Astrocyte (in vitro differentiated cells and primary cell): ENCODE data around the gene TEC. TPM values are rescaled to one million over a fixed set of nuclear protein-coding genes. Genes with fewer than 3 reads are reported as not detected.

Experiments
- DNase-seq: peaks from one replicate; pipeline ENCODE4 v3.0.0-alpha.2; 2010; ENCODE audit warnings: low read depth
- FAIRE-seq: peaks from 2 replicates; lab custom pipeline; 2011; peaks lifted over from hg19 to GRCh38; lab: Jason Lieb, UNC
- H2AFZ ChIP-seq: 2 replicates; pipeline ENCODE4 v1.6.0; 2012; ENCODE audit warnings: low read depth, low read length, inconsistent platforms
- H3K27ac ChIP-seq: 2 replicates; pipeline ENCODE4 v1.5.1; 2011; ENCODE audit warnings: low read depth, low read length, inconsistent platforms
- H3K27me3 ChIP-seq: 2 replicates; pipeline ENCODE4 v1.6.0; 2011; ENCODE audit warnings: low read length, inconsistent platforms; ENCODE audit not compliant: insufficient read depth
- H3K36me3 ChIP-seq: 2 replicates; pipeline ENCODE4 v1.5.1; 2011; ENCODE audit warnings: low read length, inconsistent platforms; ENCODE audit not compliant: insufficient read depth
- H3K4me1 ChIP-seq: 2 replicates; pipeline ENCODE4 v1.5.1; 2011; ENCODE audit warnings: low read length, inconsistent platforms; ENCODE audit not compliant: insufficient read depth
- H3K4me2 ChIP-seq: 2 replicates; pipeline ENCODE4 v1.6.0; 2012; ENCODE audit warnings: low read length, inconsistent platforms
- H3K4me3 ChIP-seq: 2 replicates; pipeline ENCODE4 v1.5.1; 2011; ENCODE audit warnings: low read depth, mild to moderate bottlenecking, low read length, inconsistent platforms; ENCODE audit not compliant: insufficient read depth
- H3K79me2 ChIP-seq: 2 replicates; pipeline ENCODE4 v1.6.0; 2012; ENCODE audit warnings: mild to moderate bottlenecking, low read length, inconsistent platforms; ENCODE audit not compliant: insufficient read depth
- H3K9ac ChIP-seq: 2 replicates; pipeline ENCODE4 v1.6.0; 2012; ENCODE audit warnings: mild to moderate bottlenecking, low read length, inconsistent platforms
- H3K9me3 ChIP-seq: 2 replicates; pipeline ENCODE4 v1.5.1; 2012; ENCODE audit warnings: low read depth, mild to moderate bottlenecking, low read length, inconsistent platforms; ENCODE audit not compliant: insufficient read depth
- H4K20me1 ChIP-seq: 2 replicates; pipeline ENCODE4 v1.6.0; 2012; ENCODE audit warnings: low read length, inconsistent platforms; ENCODE audit not compliant: insufficient read depth
- H3K27ac Mint-ChIP-seq: one replicate; pipeline ENCODE4 v1.8.0; 2021; ENCODE audit warnings: mild to moderate bottlenecking, mixed read lengths; ENCODE audit not compliant: unreplicated experiment
- H3K27me3 Mint-ChIP-seq: one replicate; pipeline ENCODE4 v1.8.0; 2021; ENCODE audit warnings: low read depth, mixed read lengths; ENCODE audit not compliant: unreplicated experiment
- H3K36me3 Mint-ChIP-seq: one replicate; pipeline ENCODE4 v1.8.0; 2021; ENCODE audit warnings: low read depth, mixed read lengths; ENCODE audit not compliant: unreplicated experiment
- H3K4me1 Mint-ChIP-seq: one replicate; pipeline ENCODE4 v1.8.0; 2021; ENCODE audit warnings: low read depth, mixed read lengths; ENCODE audit not compliant: unreplicated experiment
- H3K4me3 Mint-ChIP-seq: one replicate; pipeline ENCODE4 v1.8.0; 2021; ENCODE audit warnings: mild to moderate bottlenecking, moderate library complexity, mixed read lengths; ENCODE audit not compliant: unreplicated experiment
- H3K9me3 Mint-ChIP-seq: one replicate; pipeline ENCODE4 v1.8.0; 2021; ENCODE audit warnings: mild to moderate bottlenecking, mixed read lengths; ENCODE audit not compliant: unreplicated experiment
- CTCF ChIP-seq: IDR thresholded peaks from 2 replicates; pipeline ENCODE4 v1.5.1; 2011; ENCODE audit warnings: low read depth, mild to moderate bottlenecking, inconsistent platforms, low read length, moderate library complexity; ENCODE audit not compliant: insufficient read depth
- EZH2 ChIP-seq: IDR thresholded peaks from 2 replicates; pipeline ENCODE4 v1.6.1; 2012; ENCODE audit warnings: mild to moderate bottlenecking, low read length, inconsistent platforms; ENCODE audit not compliant: insufficient read depth
- total RNA-seq: library from RNA; stranded (reverse); gene quantifications from 2 replicates; pipeline ENCODE4 v1.2.1, GENCODE V29; 2021

Gene TEC
- total RNA-seq, 1 donor from 2014 or later, result 0.61 TPM

GRCh38 chr4:48119646-48120045 lies 150.0 kb downstream of the TEC start:
- H3K4me2 ChIP-seq, result no peak overlapping the region
- DNase-seq (no peak), FAIRE-seq (no peak)
- peaks cover 3% of the 10 kb centered on the region for H3K9me3 Mint-ChIP-seq
- H2AFZ ChIP-seq, result no peak overlapping the region
- H3K36me3 Mint-ChIP-seq, result no peaks in the 10 kb centered on the region
- no peaks in the 10 kb centered on the region for H3K27me3 ChIP-seq
- H3K9me3 ChIP-seq, result no peaks in the 10 kb centered on the region
- no peaks in the 10 kb centered on the region for H3K4me1 Mint-ChIP-seq
- no peak overlapping the region for H3K4me3 Mint-ChIP-seq
- no peak overlapping the region for H3K27ac Mint-ChIP-seq
- peaks cover 11% of the 10 kb centered on the region for H3K27me3 Mint-ChIP-seq
- no peaks in the 10 kb centered on the region for H4K20me1 ChIP-seq
- TF ChIP-seq CTCF (no peak), EZH2 (no peak)
- no peak overlapping the region for H3K27ac ChIP-seq
- no peaks in the 10 kb centered on the region for H3K4me1 ChIP-seq
- H3K36me3 ChIP-seq, result no peaks in the 10 kb centered on the region
- no peak overlapping the region for H3K9ac ChIP-seq
- H3K79me2 ChIP-seq, result no peaks in the 10 kb centered on the region
- H3K4me3 ChIP-seq, result no peak overlapping the region

GRCh38 chr4:48118081-48118480 lies 151.6 kb downstream of the TEC start:
- no peaks in the 10 kb centered on the region for H3K9me3 Mint-ChIP-seq
- no peaks in the 10 kb centered on the region for H3K4me1 ChIP-seq
- H3K9ac ChIP-seq, result no peak overlapping the region
- H3K4me1 Mint-ChIP-seq, result no peaks in the 10 kb centered on the region
- H4K20me1 ChIP-seq, result no peaks in the 10 kb centered on the region
- no peak overlapping the region for H2AFZ ChIP-seq
- no peaks in the 10 kb centered on the region for H3K27me3 ChIP-seq
- H3K4me3 ChIP-seq, result no peak overlapping the region
- no peaks in the 10 kb centered on the region for H3K79me2 ChIP-seq
- peaks cover 7% of the 10 kb centered on the region for H3K27me3 Mint-ChIP-seq
- H3K4me2 ChIP-seq, result no peak overlapping the region
- no peak overlapping the region for H3K4me3 Mint-ChIP-seq
- no peaks in the 10 kb centered on the region for H3K36me3 ChIP-seq
- no peaks in the 10 kb centered on the region for H3K36me3 Mint-ChIP-seq
- no peak for FAIRE-seq
- H3K27ac ChIP-seq, result no peak overlapping the region
- TF ChIP-seq CTCF (no peak), EZH2 (no peak)
- no peak overlapping the region for H3K27ac Mint-ChIP-seq
- no peaks in the 10 kb centered on the region for H3K9me3 ChIP-seq
- DNase-seq, result no peak

- H3K79me2 ChIP-seq, result no peaks in the 10 kb centered on the region
- no peak overlapping the region for H3K4me3 ChIP-seq
- H3K27me3 ChIP-seq, result no peaks in the 10 kb centered on the region
- TF ChIP-seq CTCF, result no peak
- TF ChIP-seq EZH2, result no peak
- H3K9me3 ChIP-seq, result no peaks in the 10 kb centered on the region
- FAIRE-seq, result no peak
- no peak overlapping the region for H3K27ac ChIP-seq
- no peak overlapping the region for H2AFZ ChIP-seq
- Mint-ChIP-seq H3K27ac (no peak overlapping the region), H3K36me3 (no peaks in the 10 kb centered on the region), H3K4me1 (peaks cover 5% of the 10 kb centered on the region), H3K9me3 (no peaks in the 10 kb centered on the region), H3K4me3 (no peak overlapping the region), H3K27me3 (peaks cover 7% of the 10 kb centered on the region)
- no peaks in the 10 kb centered on the region for H3K36me3 ChIP-seq
- no peak overlapping the region for H3K9ac ChIP-seq
- no peak overlapping the region for H3K4me2 ChIP-seq
- no peak for DNase-seq
- no peaks in the 10 kb centered on the region for H4K20me1 ChIP-seq
- no peaks in the 10 kb centered on the region for H3K4me1 ChIP-seq
Measured at GRCh38 chr4:48116582-48116981, 153.1 kb downstream of the TEC start.
